NOMO-1 treated with dmso at 0.1 percent for 144 hours (cell line): ENCODE results near the gene FAAP100.

Experiments
- DNase-seq: peaks from one replicate; lab custom pipeline; 2025; ENCODE audit not compliant: unreplicated experiment; lab: John Stamatoyannopoulos, UW

FAAP100 gene

DNA sequence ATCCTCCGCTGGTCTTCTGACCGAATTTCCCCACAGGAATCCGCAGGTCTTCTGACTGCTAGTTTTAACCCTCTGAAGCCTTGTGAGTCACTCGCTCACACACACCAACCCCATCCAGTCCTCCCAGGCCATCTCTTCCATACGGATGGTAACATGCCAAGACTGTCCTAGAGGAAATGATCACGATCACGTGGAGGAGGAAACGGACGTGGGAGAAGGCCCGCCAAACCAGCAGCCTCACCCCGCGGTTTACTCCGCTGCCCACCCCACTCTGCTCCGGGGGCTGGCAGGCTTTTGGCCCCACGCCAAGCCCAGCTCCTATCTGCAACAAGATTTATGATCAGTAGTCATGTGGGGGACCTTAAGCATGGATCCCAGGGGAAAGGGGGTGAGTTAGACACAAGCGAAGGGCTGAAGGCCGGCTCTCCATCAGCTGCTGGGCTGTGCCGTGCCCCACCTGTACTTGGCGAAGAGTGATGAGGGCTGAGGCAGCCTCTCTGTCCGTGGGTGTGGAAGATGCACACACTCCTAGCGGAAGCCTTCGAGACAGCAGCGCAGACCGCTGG lies 1.5 kb upstream of the FAAP100 start:
- DNase-seq, result no peak

DNA sequence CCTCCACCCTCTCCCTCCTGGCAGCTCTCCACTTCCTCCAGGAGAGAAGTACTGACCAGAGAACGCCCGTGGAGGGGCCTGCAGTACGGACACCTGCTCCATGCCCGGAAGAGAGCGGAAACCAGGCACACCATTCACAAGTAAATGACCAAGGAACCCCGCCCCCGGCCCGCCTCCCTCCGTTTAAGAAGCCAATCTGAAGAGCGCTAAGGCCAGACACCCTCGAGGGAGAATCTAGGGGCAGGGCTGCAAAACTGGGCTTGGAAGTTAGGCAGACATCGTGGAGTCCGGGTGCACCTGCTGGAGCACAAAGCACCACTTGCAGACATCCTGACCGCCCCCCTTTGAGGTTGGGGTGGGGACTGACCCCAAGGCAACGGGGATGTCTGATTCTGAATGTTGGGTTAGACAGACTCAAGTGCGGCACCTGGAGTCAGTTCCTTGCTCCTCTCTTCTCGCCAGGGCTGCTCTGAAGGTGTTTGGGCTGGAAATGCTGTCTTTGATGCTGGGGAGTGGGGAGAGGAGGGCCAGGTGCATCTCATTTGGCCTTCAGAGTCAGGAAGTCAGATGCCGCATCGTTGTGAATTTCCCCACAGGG lies 964 bp upstream of the FAAP100 start:
- peak; percentile 83 for DNase-seq

- no peak for DNase-seq
Observed at GRCh38 chr17:81551458-81552243, 502 bp downstream of the FAAP100 start.

GRCh38 chr17:81550830-81551457 lies 1.2 kb downstream of the FAAP100 start:
- DNase-seq, result no peak

- DNase-seq, result no peak
Observed at GRCh38 chr17:81550285-81550684, 1.9 kb downstream of the FAAP100 start.

DNA sequence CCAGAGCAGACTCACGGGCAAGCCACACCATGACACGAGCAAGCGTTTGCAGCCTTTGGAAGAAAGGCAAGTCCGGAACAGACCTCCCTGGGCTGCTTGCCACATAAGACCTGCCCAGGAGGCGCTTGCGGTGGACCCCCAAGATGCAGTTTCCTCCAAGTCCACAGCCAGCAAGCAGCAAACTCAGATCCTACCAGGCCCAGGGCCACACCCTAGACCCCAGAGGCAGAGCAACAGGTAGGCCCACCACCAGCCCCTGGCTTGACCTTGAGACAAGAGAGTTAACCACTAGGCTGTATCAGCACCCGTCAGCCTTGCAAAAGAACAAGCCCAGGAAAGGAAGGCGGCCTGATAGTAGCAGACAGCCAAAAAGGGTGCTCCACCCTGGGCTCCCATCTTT lies 2.3 kb downstream of the FAAP100 start:
- DNase-seq, result no peak

GRCh38 chr17:81549031-81549557 lies 3.1 kb downstream of the FAAP100 start:
- no peak for DNase-seq

GRCh38 chr17:81547614-81547982 lies 4.6 kb downstream of the FAAP100 start:
- no peak for DNase-seq

DNA sequence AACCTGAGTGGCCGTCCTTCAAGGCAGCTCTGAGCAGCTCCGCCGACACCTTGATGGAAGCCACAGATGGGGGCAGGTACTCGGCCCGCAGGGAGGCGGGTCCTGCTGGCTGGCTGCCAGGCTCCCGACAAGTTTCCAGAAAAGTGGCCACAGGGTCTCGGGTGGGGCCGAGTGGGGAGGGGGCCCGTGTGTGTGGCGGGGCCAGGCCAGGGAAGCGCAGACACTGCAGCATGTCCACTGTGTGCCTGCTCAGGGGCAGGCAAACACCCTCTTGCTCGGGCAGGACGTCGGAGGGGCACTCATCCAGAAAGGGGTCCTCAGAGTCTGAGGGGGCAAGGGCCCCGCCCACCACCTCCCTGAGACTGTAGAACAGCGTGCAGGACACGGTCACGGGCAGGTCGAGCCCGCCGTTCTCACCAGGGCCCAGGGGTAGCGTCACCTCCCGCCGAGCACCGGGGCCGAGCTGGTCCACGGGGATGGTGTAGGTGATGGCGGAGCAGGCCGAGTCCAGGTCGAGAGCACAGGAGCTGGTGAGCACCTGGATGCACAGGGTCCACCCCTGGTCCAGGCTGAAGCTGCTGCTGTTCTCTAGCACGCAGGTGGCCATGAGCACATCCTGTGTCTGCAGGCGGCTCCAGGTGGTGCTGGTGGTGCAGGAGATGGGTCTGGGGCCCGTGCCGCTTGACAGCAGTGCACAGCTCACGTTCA lies 5.1 kb downstream of the FAAP100 start:
- no peak for DNase-seq

DNA sequence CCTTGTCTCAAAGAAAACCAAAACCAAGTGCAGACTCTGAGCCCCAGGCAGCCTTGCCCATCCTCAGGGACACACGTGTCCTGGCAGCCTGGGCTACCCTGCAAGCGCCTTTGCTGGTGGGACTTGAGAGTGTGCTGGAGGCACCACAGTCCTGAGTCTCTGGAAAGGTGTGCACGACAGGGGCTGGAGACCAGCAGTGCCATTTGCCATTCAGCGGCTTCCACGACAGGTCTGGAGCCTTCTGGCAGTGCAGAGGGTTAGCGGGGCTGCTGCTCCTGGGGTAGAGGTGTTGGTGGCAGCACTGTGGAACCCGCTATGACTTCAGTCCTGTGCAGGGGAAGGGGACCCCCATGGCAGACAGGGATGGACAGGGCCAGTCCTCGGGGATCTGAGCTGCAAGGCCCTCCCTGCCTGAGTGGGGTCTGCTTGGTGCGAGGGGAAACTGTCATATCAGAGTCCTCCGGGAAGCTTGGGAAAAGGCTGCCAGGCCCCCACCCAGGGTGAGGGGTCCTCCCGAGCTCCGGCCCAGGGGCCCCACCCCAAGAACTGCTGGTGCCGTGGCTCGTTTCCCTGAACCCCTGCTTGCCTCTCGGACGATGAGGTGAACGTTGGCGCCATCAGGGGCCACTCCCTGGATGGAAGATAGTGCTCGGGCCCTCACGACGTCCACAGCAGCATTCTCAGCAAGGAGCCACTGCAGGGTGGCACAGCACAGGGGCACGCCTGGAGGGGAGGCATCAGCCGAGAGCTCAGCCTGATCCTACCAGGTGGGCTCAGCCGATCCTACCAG lies 6.8 kb downstream of the FAAP100 start:
- no peak for DNase-seq

DNA sequence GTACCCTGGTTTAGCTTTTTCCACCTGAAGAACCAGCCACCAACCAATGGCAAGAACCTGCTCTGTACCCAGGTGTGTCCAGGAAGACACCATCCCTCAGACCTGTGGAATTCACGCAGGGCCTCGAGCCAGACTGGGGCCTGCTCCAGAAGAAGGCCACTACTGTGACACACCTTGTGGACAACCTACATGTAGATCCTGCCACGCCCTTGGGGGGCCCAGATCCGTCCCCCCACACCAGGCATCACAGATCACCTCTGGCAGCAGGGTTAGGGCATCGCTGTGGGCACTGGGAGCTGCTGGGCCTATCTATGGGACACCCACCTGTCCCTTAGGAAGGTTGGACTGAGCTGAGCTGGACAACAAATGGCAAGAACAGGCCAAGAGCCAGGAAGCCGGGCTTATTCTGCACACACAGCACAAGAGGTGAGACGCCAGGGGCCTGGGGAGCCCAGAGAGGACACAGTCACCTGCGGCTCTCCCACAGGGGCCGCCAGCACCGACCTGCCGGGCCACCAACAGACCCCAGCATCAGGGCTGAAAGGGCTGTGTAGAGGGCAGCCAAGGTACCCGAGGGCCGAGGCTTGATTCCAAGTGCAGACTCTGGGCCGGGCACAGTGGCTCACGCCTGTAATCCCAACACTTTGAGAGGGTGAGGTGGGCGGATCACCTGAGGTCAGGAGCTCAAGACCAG lies 7.7 kb downstream of the FAAP100 start:
- DNase-seq, result no peak

DNA sequence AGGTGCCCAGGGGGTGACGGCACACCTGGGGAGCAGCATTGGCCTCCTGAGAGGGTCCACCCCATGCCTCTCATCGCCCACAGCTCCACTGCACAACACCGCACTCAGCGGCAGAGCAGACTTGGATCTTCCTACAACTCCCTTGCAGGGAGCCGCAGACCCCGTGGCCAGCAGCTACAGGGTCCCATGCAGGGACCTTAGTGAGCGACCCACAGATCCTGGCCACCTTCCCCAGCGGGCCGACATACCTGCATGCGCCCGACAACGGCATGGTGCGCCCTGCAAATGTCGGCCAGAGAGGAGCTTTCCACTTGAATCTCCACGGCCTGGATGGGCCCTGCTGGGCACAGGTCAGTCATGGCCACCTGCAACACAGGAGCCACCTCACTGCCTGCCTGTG lies 8.4 kb downstream of the FAAP100 start:
- no peak for DNase-seq

GRCh38 chr17:81543339-81543675 lies 8.8 kb downstream of the FAAP100 start:
- DNase-seq, result no peak

GRCh38 chr17:81542431-81543338 lies 9.5 kb downstream of the FAAP100 start:
- no peak for DNase-seq

DNA sequence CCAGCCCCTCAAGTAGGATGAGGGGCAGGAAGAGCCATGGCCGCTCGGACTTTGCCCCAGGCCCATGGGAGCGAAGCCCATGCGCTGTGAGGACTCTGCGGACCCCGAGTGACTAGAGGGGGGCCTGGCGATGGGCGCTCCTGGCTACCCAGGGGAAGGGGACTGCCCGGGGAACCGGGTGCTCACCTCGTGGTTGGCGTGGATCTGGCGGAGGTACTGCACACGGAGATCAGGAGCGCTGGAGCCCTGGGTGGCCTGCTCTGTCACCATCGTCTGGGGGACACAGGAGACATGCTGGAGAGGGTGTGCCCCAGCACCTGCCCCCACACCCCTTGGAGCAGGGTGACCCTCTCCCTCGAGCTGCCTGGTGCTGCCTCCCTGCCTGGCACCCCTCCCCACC lies 11.0 kb downstream of the FAAP100 start:
- no peak for DNase-seq

DNA sequence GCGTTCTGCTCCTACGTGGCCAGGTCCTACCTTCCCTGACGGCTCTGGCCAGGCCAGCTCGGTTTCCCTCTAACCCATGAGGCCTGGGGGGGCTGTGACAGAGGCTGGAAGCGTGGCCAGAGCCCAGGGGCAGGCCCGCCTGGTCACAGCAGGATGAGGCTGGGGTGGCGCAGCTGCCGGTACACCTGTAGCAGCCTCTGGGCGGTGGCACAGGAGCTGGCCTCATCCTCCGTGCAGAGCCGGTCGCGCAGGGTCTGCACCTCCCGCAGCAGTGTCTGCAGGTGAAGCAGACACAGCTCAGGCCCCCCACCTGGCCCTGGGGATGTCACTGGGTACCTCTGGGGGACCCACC lies 11.5 kb downstream of the FAAP100 start:
- no peak for DNase-seq

DNA sequence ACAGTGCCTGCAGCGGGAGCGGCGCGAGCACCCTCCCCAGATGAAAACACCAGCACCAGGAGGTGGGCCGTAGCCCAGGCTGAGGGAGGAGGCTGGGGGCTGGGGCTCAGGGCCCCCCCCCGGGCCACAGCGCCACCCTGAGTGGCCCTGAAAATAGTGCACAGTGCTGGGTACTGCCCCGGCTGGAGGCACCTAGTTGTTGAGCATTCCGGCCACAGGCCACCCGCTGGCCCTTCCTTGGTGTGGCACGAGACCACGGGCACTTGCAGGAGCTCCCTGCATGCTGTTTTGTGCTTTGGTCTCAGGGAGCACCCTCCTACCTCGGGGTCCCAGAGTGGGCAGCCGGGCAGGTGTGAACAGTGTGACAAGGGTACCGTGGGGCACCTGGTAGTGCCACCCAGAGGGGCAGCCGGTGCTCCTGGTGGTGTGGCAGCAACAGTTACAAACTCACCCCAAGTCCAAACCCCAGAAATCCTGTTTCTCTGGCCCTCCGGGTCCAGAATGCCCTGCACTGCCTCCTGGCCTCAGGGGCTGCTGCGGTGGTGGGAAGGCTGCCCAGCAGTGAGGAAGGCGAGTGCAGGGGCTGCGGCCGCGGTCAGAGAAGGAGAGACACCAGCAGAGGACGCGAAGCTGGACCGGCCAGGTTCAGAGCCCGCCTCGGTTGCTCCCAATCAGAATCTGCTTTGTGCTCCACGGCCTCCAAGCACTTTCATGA lies 12.0 kb downstream of the FAAP100 start:
- DNase-seq, result no peak

DNA sequence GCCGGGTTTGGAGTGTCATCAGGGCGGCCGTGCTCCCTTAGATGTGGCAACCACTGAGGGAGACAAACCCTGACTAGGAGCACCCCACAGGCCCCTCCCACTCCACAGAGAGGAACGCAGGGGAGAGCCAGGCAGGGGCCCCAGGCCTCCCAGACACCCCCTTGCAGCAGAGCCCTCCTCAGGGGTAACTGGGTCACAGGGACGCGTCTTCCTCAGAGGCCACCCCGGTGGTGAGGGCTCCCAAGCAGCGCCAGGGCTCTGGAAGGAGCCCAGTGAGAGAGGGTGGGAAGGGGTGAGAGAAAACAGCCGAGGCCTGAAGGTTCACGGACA lies 12.6 kb downstream of the FAAP100 start:
- DNase-seq, result no peak
